Caco-2 (cell line): ENCODE data around the gene AK9. TPM values are rescaled to one million over a fixed set of nuclear protein-coding genes. Genes with fewer than 3 reads are reported as not detected.

Experiments
- BruUV-seq: library from RNA; stranded (reverse); fragments of 400-500 nt; replicated peaks from 2 replicates; lab custom pipeline; 2021; lab: Mats Ljungman, UMichigan
- CTCF ChIA-PET: fragments of 300-600 bp; sonication (Branson Sonifier 250); formaldehyde crosslinking; loops from one replicate; lab custom pipeline; 2022; ENCODE audit warnings: antibody characterized with exemption; lab: Charles Lee
- POLR2A ChIA-PET: fragments of 300-600 bp; sonication (Branson Sonifier 250); formaldehyde crosslinking; loops from one replicate; lab custom pipeline; 2022; ENCODE audit warnings: antibody characterized with exemption; lab: Charles Lee
- DNase-seq, 2 experiments: peaks; one replicate each; pipeline versions ENCODE4 v3.0.0 to v3.0.0-alpha.2; 2020 to 2022
- H3K27me3 ChIP-seq: replicated peaks from 2 replicates; pipeline ENCODE4 v1.6.0; 2011; ENCODE audit warnings: low read length; ENCODE audit not compliant: control insufficient read depth, insufficient read depth
- H3K36me3 ChIP-seq: 2 replicates; pipeline ENCODE4 v1.5.1; 2011; ENCODE audit warnings: low read length; ENCODE audit not compliant: control insufficient read depth, insufficient read depth
- H3K4me1 ChIP-seq: fragments of 250-450 bp; sonication (Bioruptor Pico); 2 replicates; pipeline ENCODE4 v1.5.1; 2020; ENCODE audit warnings: mild to moderate bottlenecking
- H3K4me3 ChIP-seq: 2 replicates; pipeline ENCODE4 v1.5.1; 2011; ENCODE audit warnings: low read depth, mild to moderate bottlenecking, control low read depth, low read length
- H3K9me3 ChIP-seq: fragments of 250-450 bp; sonication (Bioruptor Pico); 2 replicates; pipeline ENCODE4 v1.5.1; 2020; ENCODE audit warnings: mild to moderate bottlenecking, moderate library complexity
- H3K27ac Mint-ChIP-seq: one replicate; pipeline ENCODE4 v1.8.0; 2022; ENCODE audit warnings: mixed read lengths; ENCODE audit not compliant: unreplicated experiment
- H3K27me3 Mint-ChIP-seq: one replicate; pipeline ENCODE4 v1.8.0; 2022; ENCODE audit warnings: mixed read lengths; ENCODE audit not compliant: insufficient read depth, unreplicated experiment
- H3K36me3 Mint-ChIP-seq: one replicate; pipeline ENCODE4 v1.8.0; 2022; ENCODE audit warnings: mild to moderate bottlenecking, mixed read lengths; ENCODE audit not compliant: insufficient read depth, unreplicated experiment
- H3K4me1 Mint-ChIP-seq: one replicate; pipeline ENCODE4 v1.8.0; 2022; ENCODE audit warnings: low read depth, mixed read lengths; ENCODE audit not compliant: unreplicated experiment
- H3K4me3 Mint-ChIP-seq: one replicate; pipeline ENCODE4 v1.8.0; 2022; ENCODE audit warnings: mild to moderate bottlenecking, moderate library complexity, mixed read lengths; ENCODE audit not compliant: unreplicated experiment
- H3K9me3 Mint-ChIP-seq: one replicate; pipeline ENCODE4 v1.8.0; 2022; ENCODE audit warnings: mixed read lengths; ENCODE audit not compliant: unreplicated experiment
- CTCF ChIP-seq, 2 experiments: fragments of 200-600 bp in 1 of 2; IDR thresholded peaks; 1 replicate in 1 of 2; 2 replicates in 1 of 2; pipeline versions ENCODE4 v1.5.1 to v1.8.0; 2011 to 2022; ENCODE audit warnings: antibody characterized with exemption in 1 of 2, control low read depth in 1 of 2, inconsistent platforms in 1 of 2, low read depth in 1 of 2, low read length in 1 of 2, mild to moderate bottlenecking in 1 of 2, moderate library complexity in 1 of 2; ENCODE audit not compliant: insufficient read depth in 1 of 2, severe bottlenecking in 1 of 2, unreplicated experiment in 1 of 2
- intact Hi-C: fragments of 100-400 bp; cut with micrococcal nuclease; formaldehyde crosslinking; loops from one replicate; pipeline ENCODE4 v1.10.0; 2022; ENCODE audit not compliant: unreplicated experiment
- total RNA-seq: library from RNA; stranded (reverse); gene quantifications from 2 replicates; pipeline ENCODE4 v1.2.3, GENCODE V29; 2022

Gene AK9
- total RNA-seq, 1 experiment from 2014 or later, result 3.4 TPM

GRCh38 chr6:109611502-109611901 lies 79.5 kb downstream of the AK9 start:
- Mint-ChIP-seq H3K4me3 (no peak overlapping the region), H3K27ac (no peak overlapping the region), H3K36me3 (no peaks in the 10 kb centered on the region), H3K9me3 (no peaks in the 10 kb centered on the region), H3K4me1 (no peaks in the 10 kb centered on the region), H3K27me3 (peaks cover 3% of the 10 kb centered on the region)
- no peak for DNase-seq
- ChIA-PET CTCF (no interaction called here), POLR2A (no interaction called here)
- BruUV-seq, result no TSS peak
- no peaks in the 10 kb centered on the region; the same call in 1 of the 2 replicates for H3K9me3 ChIP-seq
- no peaks in the 10 kb centered on the region for H3K4me1 ChIP-seq
- intact Hi-C loops, result no loop called here
- no peak overlapping the region for H3K4me3 ChIP-seq
- H3K27me3 ChIP-seq, result no peaks in the 10 kb centered on the region
- H3K36me3 ChIP-seq, result no peaks in the 10 kb centered on the region
- TF ChIP-seq CTCF (IDR thresholded peaks at IDR 0.05; ENCODE audit: insufficient read depth in 1 of 2, low read depth in 1 of 2, low read length in 1 of 2, severe bottlenecking in 1 of 2, unreplicated experiment in 1 of 2), result no peak

GRCh38 chr6:109610590-109610989 lies 80.4 kb downstream of the AK9 start:
- H3K27me3 Mint-ChIP-seq, result peaks cover 6% of the 10 kb centered on the region
- H3K4me3 Mint-ChIP-seq, result no peak overlapping the region
- intact Hi-C loops, result no loop called here
- no peak for TF ChIP-seq CTCF (IDR thresholded peaks at IDR 0.05; ENCODE audit: insufficient read depth in 1 of 2, low read depth in 1 of 2, low read length in 1 of 2, severe bottlenecking in 1 of 2, unreplicated experiment in 1 of 2)
- no TSS peak for BruUV-seq
- no peak overlapping the region for H3K4me3 ChIP-seq
- no peaks in the 10 kb centered on the region; the same call in 1 of the 2 replicates for H3K9me3 ChIP-seq
- POLR2A ChIA-PET, result no interaction called here
- H3K36me3 ChIP-seq, result no peaks in the 10 kb centered on the region
- no peaks in the 10 kb centered on the region for H3K4me1 ChIP-seq
- CTCF ChIA-PET, result no interaction called here
- H3K27me3 ChIP-seq, result no peaks in the 10 kb centered on the region
- no peaks in the 10 kb centered on the region for H3K4me1 Mint-ChIP-seq
- no peaks in the 10 kb centered on the region for H3K36me3 Mint-ChIP-seq
- H3K27ac Mint-ChIP-seq, result no peak overlapping the region
- no peak for DNase-seq
- H3K9me3 Mint-ChIP-seq, result no peaks in the 10 kb centered on the region

- Mint-ChIP-seq H3K36me3 (no peaks in the 10 kb centered on the region), H3K27me3 (peaks cover 6% of the 10 kb centered on the region), H3K4me3 (no peak overlapping the region), H3K4me1 (no peaks in the 10 kb centered on the region), H3K9me3 (no peaks in the 10 kb centered on the region), H3K27ac (no peak overlapping the region)
- H3K4me3 ChIP-seq, result no peak overlapping the region
- DNase-seq, result no peak
- TF ChIP-seq CTCF (IDR thresholded peaks at IDR 0.05; ENCODE audit: insufficient read depth in 1 of 2, low read depth in 1 of 2, low read length in 1 of 2, severe bottlenecking in 1 of 2, unreplicated experiment in 1 of 2), result no peak
- CTCF ChIA-PET, result no interaction called here
- intact Hi-C loops, result no loop called here
- BruUV-seq, result no TSS peak
- H3K36me3 ChIP-seq, result no peaks in the 10 kb centered on the region
- H3K4me1 ChIP-seq, result no peaks in the 10 kb centered on the region
- POLR2A ChIA-PET, result no interaction called here
- no peaks in the 10 kb centered on the region for H3K27me3 ChIP-seq
- no peaks in the 10 kb centered on the region; the same call in 1 of the 2 replicates for H3K9me3 ChIP-seq
Measured at GRCh38 chr6:109609737-109610136, 81.3 kb downstream of the AK9 start.
